HG03342 (cell line): Measurements from ENCODE around the gene CNBD2.
"Not testable (repeated sequence)": the region's sequence is repeated elsewhere in the genome, so short reads cannot be mapped to it uniquely, and the experiment has no call there.

Source experiments
- ATAC-seq: cut with Tn5 transposase; IDR thresholded peaks from one replicate; pipeline ENCODE4 v1.9.1; 2021; ENCODE audit warnings: mild to moderate bottlenecking, moderate library complexity; ENCODE audit not compliant: unreplicated experiment

CNBD2 gene

GRCh38 chr20:35967979-35968640 lies at the start of gene CNBD2:
TSS of gene CNBD2 (plus strand) at chr20:35968590. CDS start at chr20:35968763, 173 bp downstream.
- ATAC-seq = no peak

- no peak for ATAC-seq
These were observed 47.9 kb upstream of the CNBD2 start for GRCh38 chr20:35920523-35920922.

- no peak for ATAC-seq
These were observed 39.1 kb upstream of the CNBD2 start for GRCh38 chr20:35929301-35929700.

GRCh38 chr20:35934050-35934449 lies 34.3 kb upstream of the CNBD2 start:
- no peak for ATAC-seq

GRCh38 chr20:35939264-35939663 lies 29.1 kb upstream of the CNBD2 start:
- ATAC-seq = no peak

GRCh38 chr20:35941620-35942019 lies 26.8 kb upstream of the CNBD2 start:
- ATAC-seq = no peak

GRCh38 chr20:35942243-35942642 lies 26.1 kb upstream of the CNBD2 start:
- ATAC-seq = no peak

GRCh38 chr20:35947489-35947888 lies 20.9 kb upstream of the CNBD2 start:
- ATAC-seq = no peak

- ATAC-seq = no peak
These were observed 20.5 kb upstream of the CNBD2 start for GRCh38 chr20:35947907-35948306.

GRCh38 chr20:35950093-35950492 lies 18.3 kb upstream of the CNBD2 start:
- no peak for ATAC-seq

GRCh38 chr20:35952080-35952479 lies 16.3 kb upstream of the CNBD2 start:
- ATAC-seq = not testable (repeated sequence)

GRCh38 chr20:35952480-35953386 lies 15.7 kb upstream of the CNBD2 start:
- no peak for ATAC-seq

- ATAC-seq = peak; percentile 15
These were observed 14.8 kb upstream of the CNBD2 start for GRCh38 chr20:35953387-35954199.

- ATAC-seq = peak; percentile 84
These were observed 14.0 kb upstream of the CNBD2 start, which contains the start of gene SCAND1 for GRCh38 chr20:35954200-35954906. TSS of gene SCAND1 (minus strand) at chr20:35954502. CDS start at chr20:35954284, 218 bp downstream.

- ATAC-seq = no peak
These were observed 13.5 kb upstream of the CNBD2 start for GRCh38 chr20:35954907-35955251.

GRCh38 chr20:35956616-35957015 lies 11.8 kb upstream of the CNBD2 start:
- no peak for ATAC-seq

- ATAC-seq = not testable (repeated sequence)
These were observed 9.1 kb upstream of the CNBD2 start for GRCh38 chr20:35959291-35959690.

- ATAC-seq = no peak
These were observed 4.5 kb upstream of the CNBD2 start for GRCh38 chr20:35963878-35964277.

GRCh38 chr20:35968930-35969329 lies 540 bp downstream of the CNBD2 start:
- no peak for ATAC-seq

GRCh38 chr20:35971981-35972380 lies 3.6 kb downstream of the CNBD2 start:
- no peak for ATAC-seq

GRCh38 chr20:35972462-35972861 lies 4.1 kb downstream of the CNBD2 start:
- no peak for ATAC-seq
